Smooth muscle cell (in vitro differentiated cells): ENCODE measurements around the gene HBP1. TPM values are rescaled to one million over a fixed set of nuclear protein-coding genes. Genes with fewer than 3 reads are reported as not detected.
A peak's percentile ranks its signal among the peaks of the same experiment; 100 is the strongest.

Experiments used
- DNase-seq: peaks from one replicate; lab custom pipeline; 2025; ENCODE audit not compliant: unreplicated experiment; lab: John Stamatoyannopoulos, UW
- H2AFZ ChIP-seq: fragments of 200-600 bp; sonication (generic); 2 replicates; pipeline ENCODE4 v1.6.0; 2016; ENCODE audit warnings: antibody characterized with exemption, low read depth, mild to moderate bottlenecking
- H3F3A ChIP-seq: fragments of 200-600 bp; sonication (generic); 2 replicates; pipeline ENCODE4 v1.6.0; 2017; ENCODE audit warnings: antibody characterized with exemption, low read depth
- H3K27ac ChIP-seq: fragments of 200-600 bp; sonication (generic); 2 replicates; pipeline ENCODE4 v1.5.1; 2016; ENCODE audit warnings: low read depth, mild to moderate bottlenecking
- H3K27me3 ChIP-seq: fragments of 200-600 bp; sonication (generic); 2 replicates; pipeline ENCODE4 v1.6.1; 2016; ENCODE audit warnings: low read depth, mild to moderate bottlenecking
- H3K36me3 ChIP-seq: fragments of 200-600 bp; sonication (generic); 2 replicates; pipeline ENCODE4 v1.5.1; 2016; ENCODE audit warnings: low read depth
- H3K4me1 ChIP-seq: fragments of 200-600 bp; sonication (generic); 2 replicates; pipeline ENCODE4 v1.5.1; 2016; ENCODE audit warnings: low read depth
- H3K4me2 ChIP-seq: fragments of 200-600 bp; sonication (generic); 2 replicates; pipeline ENCODE4 v1.6.0; 2016; ENCODE audit warnings: mild to moderate bottlenecking
- H3K4me3 ChIP-seq: fragments of 200-600 bp; sonication (generic); 2 replicates; pipeline ENCODE4 v1.5.1; 2016; ENCODE audit warnings: mild to moderate bottlenecking
- H3K79me2 ChIP-seq: fragments of 200-600 bp; sonication (generic); 2 replicates; pipeline ENCODE4 v1.6.0; 2016; ENCODE audit warnings: low read depth, mild to moderate bottlenecking
- H3K9ac ChIP-seq: fragments of 200-600 bp; sonication (generic); 2 replicates; pipeline ENCODE4 v1.6.0; 2016; ENCODE audit warnings: low read depth
- H3K9me3 ChIP-seq: fragments of 200-600 bp; sonication (generic); replicated peaks from 2 replicates; pipeline ENCODE4 v1.5.1; 2016; ENCODE audit warnings: low read depth
- H4K20me1 ChIP-seq: fragments of 200-600 bp; sonication (generic); 2 replicates; pipeline ENCODE4 v1.6.0; 2016; ENCODE audit warnings: low read depth
- CTCF ChIP-seq: fragments of 200-600 bp; sonication (generic); IDR thresholded peaks from 2 replicates; pipeline ENCODE4 v1.5.1; 2017; ENCODE audit warnings: borderline replicate concordance, mild to moderate bottlenecking, antibody characterized with exemption; ENCODE audit not compliant: insufficient read depth, poor library complexity, severe bottlenecking
- WGBS: methylation state at CpG from one replicate; pipeline ENCODE4 v1.1.7; 2016; ENCODE audit warnings: low lambda C conversion rate; 5-methylcytosine and 5-hydroxymethylcytosine counted together
- polyA plus RNA-seq: library from polyadenylated mRNA; unstranded; fragments of >200 nt; fragmentation: Nextera tagmentation; extraction: Ambion mirVana; gene quantifications from 2 replicates; pipeline ENCODE4 v1.2.1, GENCODE V29; 2016
- total RNA-seq: library from RNA; depleted of rRNA; stranded (reverse); fragments of >200 nt; gene quantifications from 2 replicates; pipeline ENCODE4 v1.2.3, GENCODE V29; 2014

HBP1 gene
- total and polyA plus RNA-seq, 2 experiments from 2014 or later, result 57.9 to 102 TPM

GRCh38 chr7:107194052-107194451 is 25.2 kb downstream of the HBP1 start:
- TF ChIP-seq CTCF, result peak; percentile 6
- Histone ChIP-seq H2AFZ (no peak overlapping the region), H3K4me3 (no peak overlapping the region), H4K20me1 (peaks cover 6% of the 10 kb centered on the region), H3K36me3 (peaks cover 21% of the 10 kb centered on the region), H3K79me2 (no peaks in the 10 kb centered on the region), H3K9ac (no peak overlapping the region), H3K27me3 (no peaks in the 10 kb centered on the region), H3K27ac (no peak overlapping the region), H3K9me3 (no peaks in the 10 kb centered on the region), H3F3A (no peaks in the 10 kb centered on the region), H3K4me2 (no peak overlapping the region), H3K4me1 (no peaks in the 10 kb centered on the region)
- 97% methylated on average over 1 of the region's 1 CpG for WGBS
- DNase-seq, result no peak

GRCh38 chr7:107196834-107197610 is 28.2 kb downstream of the HBP1 start:
- no peak for DNase-seq
- H3K4me3 ChIP-seq, result no peak overlapping the region
- peaks cover 4% of the 10 kb centered on the region for H3K36me3 ChIP-seq
- H3K27me3 ChIP-seq, result no peaks in the 10 kb centered on the region
- no peaks in the 10 kb centered on the region for H3K9me3 ChIP-seq
- no peak for TF ChIP-seq CTCF
- no peak overlapping the region for H3K27ac ChIP-seq
- H4K20me1 ChIP-seq, result no peaks in the 10 kb centered on the region
- 96% methylated on average over 10 of the region's 10 CpGs for WGBS
- no peak overlapping the region for H3K9ac ChIP-seq
- no peaks in the 10 kb centered on the region for H3K79me2 ChIP-seq
- no peak overlapping the region for H3K4me2 ChIP-seq
- no peaks in the 10 kb centered on the region for H3K4me1 ChIP-seq
- H2AFZ ChIP-seq, result no peak overlapping the region
- H3F3A ChIP-seq, result no peaks in the 10 kb centered on the region

GRCh38 chr7:107201795-107202450 is 33.1 kb downstream of the HBP1 start:
- WGBS, result 89% methylated on average over 4 of the region's 4 CpGs
- peak; percentile 28 for TF ChIP-seq CTCF
- no peaks in the 10 kb centered on the region for H4K20me1 ChIP-seq
- H3K36me3 ChIP-seq, result peaks cover 8% of the 10 kb centered on the region
- no peaks in the 10 kb centered on the region for H3K9me3 ChIP-seq
- no peaks in the 10 kb centered on the region for H3K4me1 ChIP-seq
- no peak overlapping the region for H3K4me3 ChIP-seq
- no peak overlapping the region for H3K27ac ChIP-seq
- no peak overlapping the region for H3K9ac ChIP-seq
- no peak for DNase-seq
- H3K79me2 ChIP-seq, result no peaks in the 10 kb centered on the region
- no peak overlapping the region for H3K4me2 ChIP-seq
- no peaks in the 10 kb centered on the region for H3K27me3 ChIP-seq
- H2AFZ ChIP-seq, result no peak overlapping the region
- no peaks in the 10 kb centered on the region for H3F3A ChIP-seq
